Measurements from ENCODE around the gene RPL41. TPM values are rescaled to one million over a fixed set of nuclear protein-coding genes. Genes with fewer than 3 reads are reported as not detected.
A peak's percentile ranks its signal among the peaks of the same experiment; 100 is the strongest.

The RPL41 gene
- total and polyA plus RNA-seq, 9 of the 15 experiments (the other 6 are each of a cell fraction or from before 2014, with no cell fraction given) = 3,403 to 11,276 (median 5,604) TPM

GRCh38 chr12:56079723-56080555 is 36.5 kb upstream of the RPL41 start, which contains the start of gene ERBB3 (continued):
- peak; percentile 26; the same call in 1 of the 2 replicates for TF ChIP-seq ZNF407 (IDR thresholded peaks at IDR 0.05; ENCODE audit: low read depth)
- TF ChIP-seq SP1 (CRISPR knock-in tag; IDR thresholded peaks at IDR 0.05) = peak; percentile 76
- peak; percentile 82; the same call in 1 of the 2 replicates for TF ChIP-seq ZSCAN29 (IDR thresholded peaks at IDR 0.05)
- no peak for TF ChIP-seq PHB (CRISPR knock-in tag; IDR thresholded peaks at IDR 0.05)
- TF ChIP-seq NCOA4 (IDR thresholded peaks at IDR 0.05; ENCODE audit: partially characterized antibody) = no peak
- TF ChIP-seq UBTF (IDR thresholded peaks at IDR 0.05; ENCODE audit: borderline replicate concordance in 1 of 2, low read depth in 2 of 2, low read length in 2 of 2) = peak; percentile 11 to 53; a peak in 1 of 4 replicates
- TF ChIP-seq RNF2 (IDR thresholded peaks at IDR 0.05) = peak; percentile 73; the same call in 1 of the 2 replicates
- no peak for TF ChIP-seq ZNF586 (CRISPR knock-in tag; conservative IDR thresholded peaks at IDR 0.05)
- no peak for TF ChIP-seq RFX1 (IDR thresholded peaks at IDR 0.05)
- TF ChIP-seq ZNF449 (CRISPR knock-in tag; IDR thresholded peaks at IDR 0.05) = no peak
- no peak for TF ChIP-seq XRCC4 (IDR thresholded peaks at IDR 0.05; ENCODE audit: extremely low read depth, insufficient read depth, insufficient read length)
- TF ChIP-seq ZNF143 (CRISPR knock-in tag; IDR thresholded peaks at IDR 0.05) = peak; percentile 21; the same call in 1 of the 2 replicates
- no peak for TF ChIP-seq ZNF561 (CRISPR knock-in tag; conservative IDR thresholded peaks at IDR 0.05)
- peak; percentile 74 for TF ChIP-seq CCNT2 (IDR thresholded peaks at IDR 0.05; ENCODE audit: borderline replicate concordance, extremely low read depth, insufficient read length, low read depth, low read length)
- TF ChIP-seq NFE2 (IDR thresholded peaks at IDR 0.05; ENCODE audit: low read depth) = 0 out of 2 replicates have a peak, but pooled peaks have one; percentile 4
- TF ChIP-seq POLR2A (conservative IDR thresholded peaks at IDR 0.05) = peak; percentile 36; the same call in 1 of the 2 replicates
- peak; percentile 32 for TF ChIP-seq FUS (optimal IDR thresholded peaks at IDR 0.05; ENCODE audit: low read depth, low read length)

All from K562 (cell line).